ENCODE data around the gene KCNJ1.

KCNJ1 gene

GRCh38 chr11:128819198-128819597, 47.9 kb downstream of the KCNJ1 start:
- DNase-seq: no peak

- no peak for DNase-seq
Measured at GRCh38 chr11:128814856-128815705, 52.0 kb downstream of the KCNJ1 start.

GRCh38 chr11:128813729-128814128, 53.4 kb downstream of the KCNJ1 start:
- no peak for DNase-seq

GRCh38 chr11:128810784-128811514, 56.1 kb downstream of the KCNJ1 start:
- no peak for DNase-seq

- DNase-seq: no peak
Measured at GRCh38 chr11:128809128-128809527, 58.0 kb downstream of the KCNJ1 start.

GRCh38 chr11:128807909-128808308, 59.2 kb downstream of the KCNJ1 start:
- DNase-seq: no peak

- DNase-seq: no peak
Measured at GRCh38 chr11:128806506-128807261, 60.4 kb downstream of the KCNJ1 start.

GRCh38 chr11:128804481-128804880, 62.6 kb downstream of the KCNJ1 start:
- DNase-seq: no peak

- DNase-seq: no peak
Measured at GRCh38 chr11:128803449-128804245, 63.4 kb downstream of the KCNJ1 start.

- DNase-seq: no peak
Measured at GRCh38 chr11:128803011-128803410, 64.1 kb downstream of the KCNJ1 start.

GRCh38 chr11:128802358-128802981, 64.6 kb downstream of the KCNJ1 start:
- DNase-seq: no peak

GRCh38 chr11:128800871-128801417, 66.2 kb downstream of the KCNJ1 start:
- DNase-seq: no peak

GRCh38 chr11:128796270-128796669, 70.8 kb downstream of the KCNJ1 start:
- DNase-seq: no peak

- no peak for DNase-seq
Measured at GRCh38 chr11:128790196-128790595, 76.9 kb downstream of the KCNJ1 start.

GRCh38 chr11:128789497-128790150, 77.5 kb downstream of the KCNJ1 start:
- DNase-seq: no peak

Data from NK-92 treated with Interleukin-12 subunit alpha and Interleukin-12 subunit beta, amount 100 ng/mL, for 24 hours (cell line).